NCI-H128 (cell line): Measurements from ENCODE around the gene GNG8.

Experiments
- DNase-seq: peaks from one replicate; lab custom pipeline; 2025; ENCODE audit not compliant: unreplicated experiment; lab: John Stamatoyannopoulos, UW

GNG8 gene

DNA sequence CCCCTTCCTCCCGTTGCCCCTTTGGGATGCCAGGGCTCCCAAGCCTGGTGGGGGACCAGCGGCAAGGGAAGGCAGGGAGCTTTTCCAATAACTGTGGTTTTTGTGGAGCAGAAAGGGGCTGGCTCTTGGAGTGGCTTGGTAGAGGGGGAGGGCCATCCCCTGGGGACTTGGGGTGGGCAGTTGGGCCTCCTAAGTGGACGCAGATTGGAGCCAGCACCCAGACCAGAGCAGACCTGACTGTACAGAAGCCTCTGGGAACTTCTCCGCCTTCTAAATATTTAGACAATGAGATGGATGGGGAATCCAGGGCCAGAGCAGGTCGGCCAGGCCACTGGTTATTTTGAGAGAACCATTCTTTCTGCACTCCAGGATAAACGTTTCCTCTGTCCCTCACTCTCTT is 15.3 kb downstream of the GNG8 start:
- no peak for DNase-seq

DNA sequence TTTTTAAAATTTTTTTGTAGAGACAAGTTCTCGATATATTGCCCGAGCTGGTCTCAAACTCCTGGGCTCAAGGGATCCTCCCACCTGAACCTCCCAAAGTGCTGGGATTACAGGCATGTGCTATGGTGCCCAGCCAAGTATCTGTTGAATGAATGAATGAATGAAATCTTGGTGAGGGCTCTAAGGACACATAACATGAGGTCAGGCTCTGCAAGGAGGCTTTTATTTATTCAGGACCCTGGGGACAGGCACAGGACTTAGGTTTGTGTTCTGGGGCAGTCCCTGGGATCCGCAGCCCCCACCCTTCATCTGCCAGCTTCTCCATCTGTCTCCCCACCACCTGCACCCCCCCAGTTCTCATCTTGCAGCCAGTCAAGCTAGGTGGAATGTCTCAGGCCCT is 15.7 kb downstream of the GNG8 start:
- no peak for DNase-seq

GRCh38 chr19:46618670-46619231 is 17.3 kb downstream of the GNG8 start:
- no peak for DNase-seq

DNA sequence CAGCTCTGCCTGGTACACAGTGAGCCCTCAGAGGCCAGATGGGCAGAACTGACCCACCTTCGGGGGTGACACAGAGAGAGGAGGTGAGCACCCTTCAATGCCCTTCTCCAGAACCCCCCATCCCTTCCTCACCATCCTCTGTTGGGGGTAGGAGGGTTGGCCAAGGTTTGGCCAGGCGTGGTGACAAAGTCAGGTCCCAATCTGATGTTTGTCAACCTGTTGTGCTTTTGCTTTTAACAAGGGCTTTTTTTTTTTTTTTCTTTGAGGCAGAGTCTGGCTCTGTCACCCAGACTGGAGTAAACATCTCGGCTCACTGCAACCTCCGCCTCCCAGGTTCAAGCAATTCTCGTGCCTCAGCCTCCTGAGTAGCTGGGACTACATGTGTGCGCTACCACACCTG is 18.4 kb downstream of the GNG8 start:
- DNase-seq: no peak

DNA sequence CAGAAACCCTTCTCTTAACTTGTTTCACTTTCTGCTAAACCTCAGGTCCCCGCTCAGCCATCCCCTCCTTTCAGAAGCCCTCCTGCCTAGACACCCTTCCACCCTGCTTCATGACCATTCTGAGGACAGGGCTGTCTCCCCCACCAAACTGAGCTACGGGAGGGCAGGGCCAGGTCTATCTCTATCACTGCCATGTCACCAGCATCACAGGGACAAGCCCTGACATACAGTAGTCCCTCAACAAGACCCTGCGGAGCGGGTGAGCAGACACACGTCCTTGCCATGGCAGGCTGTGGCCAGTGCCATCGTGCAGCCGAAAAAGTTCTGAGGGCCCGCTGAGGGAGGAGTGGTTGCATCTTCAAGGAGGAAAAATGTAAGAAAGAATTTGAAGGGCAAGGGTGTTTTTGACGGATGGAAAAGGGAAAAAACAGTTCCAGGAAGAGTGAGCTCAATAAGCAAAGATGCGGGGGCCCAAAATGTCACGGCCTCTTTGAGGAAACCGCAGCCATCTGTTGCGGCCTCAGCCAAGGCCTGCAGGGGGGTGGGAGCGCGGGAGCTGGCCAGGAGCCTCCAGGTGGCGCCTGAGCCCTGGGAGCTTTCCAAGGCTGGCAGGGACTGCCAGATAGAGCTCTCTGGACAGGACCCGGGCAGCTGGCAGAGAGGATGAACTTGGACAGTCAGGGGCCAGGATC is 19.2 kb downstream of the GNG8 start:
- DNase-seq: no peak

DNA sequence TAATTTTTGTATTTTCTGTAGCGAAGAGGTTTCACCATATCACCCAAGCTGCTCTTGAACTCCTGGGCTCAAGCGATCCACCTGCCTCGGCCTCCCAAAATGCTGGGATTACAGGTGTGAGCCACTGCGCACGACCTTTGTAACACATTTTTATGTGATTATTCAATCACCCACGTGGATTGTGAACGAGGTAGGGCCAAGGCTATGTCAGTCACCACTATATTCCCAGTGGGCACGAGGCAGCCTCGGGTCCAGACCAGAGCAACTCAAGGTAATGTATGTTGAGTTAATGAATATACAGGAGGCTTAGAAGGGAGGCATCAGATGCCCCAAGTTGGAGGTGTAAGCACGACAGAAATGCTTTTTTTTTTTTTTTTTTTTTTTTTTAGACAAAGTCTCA is 20.0 kb downstream of the GNG8 start:
- no peak for DNase-seq

DNA sequence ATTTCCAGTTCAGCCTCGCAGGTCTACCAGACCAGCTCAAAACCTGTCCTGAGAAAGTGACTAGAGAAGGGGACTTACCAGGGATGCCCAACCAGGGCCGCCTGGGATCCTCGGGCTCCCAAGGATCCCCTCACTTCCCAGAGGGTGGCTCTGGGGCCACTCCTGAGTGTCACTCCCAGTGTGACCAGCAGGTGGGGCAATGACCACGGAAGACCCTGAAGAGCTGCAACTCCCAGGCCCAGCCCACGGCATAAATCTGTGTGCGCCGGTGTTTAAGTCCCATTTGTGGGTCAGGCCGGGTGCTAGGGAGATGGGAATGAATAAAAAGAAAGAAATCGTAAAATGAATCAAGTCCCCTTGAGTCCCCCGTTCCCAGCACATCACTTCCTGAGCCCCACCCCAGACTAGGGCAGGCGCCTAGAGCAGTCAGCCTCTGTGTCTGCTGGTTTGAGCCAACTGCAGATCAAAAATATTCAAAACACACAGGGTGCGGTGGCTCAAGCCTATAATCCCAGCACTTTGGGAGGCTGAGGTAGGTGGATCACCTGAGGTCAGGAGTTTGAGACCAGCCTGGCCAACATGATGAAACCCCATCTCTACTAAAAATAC is 21.8 kb downstream of the GNG8 start:
- peak; percentile 80 for DNase-seq

DNA sequence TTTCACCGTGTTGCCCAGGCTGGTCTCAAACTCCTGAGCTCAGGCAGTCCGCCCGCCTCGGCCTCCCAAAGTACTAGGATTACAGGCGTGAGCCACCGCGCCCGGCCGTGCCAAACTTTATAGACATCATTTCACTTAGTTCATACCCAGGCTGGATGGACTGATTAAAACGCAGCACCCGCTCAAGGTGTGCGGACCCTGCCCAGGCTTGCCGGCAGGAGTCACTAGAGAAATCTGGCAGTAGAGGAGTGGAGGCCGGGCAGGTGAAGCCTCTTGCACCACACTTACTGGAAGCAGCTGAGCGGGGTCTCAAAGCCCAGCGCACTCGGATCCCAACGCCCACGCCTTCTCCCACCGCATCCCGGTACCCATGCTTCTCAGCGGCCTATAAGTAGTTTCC is 22.5 kb downstream of the GNG8 start:
- DNase-seq: no peak

GRCh38 chr19:46611776-46612175 is 24.2 kb downstream of the GNG8 start:
- no peak for DNase-seq

- DNase-seq: no peak
Measured at GRCh38 chr19:46610851-46611770, 24.9 kb downstream of the GNG8 start.

DNA sequence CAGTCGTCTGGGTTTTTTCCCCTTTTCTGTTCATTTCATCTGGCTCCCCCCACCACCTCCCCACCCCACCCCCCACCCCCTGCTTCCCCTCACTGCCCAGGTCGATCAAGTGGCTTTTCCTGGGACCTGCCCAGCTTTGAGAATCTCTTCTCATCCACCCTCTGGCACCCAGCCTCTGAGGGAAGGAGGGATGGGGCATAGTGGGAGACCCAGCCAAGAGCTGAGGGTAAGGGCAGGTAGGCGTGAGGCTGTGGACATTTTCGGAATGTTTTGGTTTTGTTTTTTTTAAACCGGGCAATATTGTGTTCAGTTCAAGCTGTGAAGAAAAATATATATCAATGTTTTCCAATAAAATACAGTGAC is 25.6 kb downstream of the GNG8 start:
- no peak for DNase-seq

DNA sequence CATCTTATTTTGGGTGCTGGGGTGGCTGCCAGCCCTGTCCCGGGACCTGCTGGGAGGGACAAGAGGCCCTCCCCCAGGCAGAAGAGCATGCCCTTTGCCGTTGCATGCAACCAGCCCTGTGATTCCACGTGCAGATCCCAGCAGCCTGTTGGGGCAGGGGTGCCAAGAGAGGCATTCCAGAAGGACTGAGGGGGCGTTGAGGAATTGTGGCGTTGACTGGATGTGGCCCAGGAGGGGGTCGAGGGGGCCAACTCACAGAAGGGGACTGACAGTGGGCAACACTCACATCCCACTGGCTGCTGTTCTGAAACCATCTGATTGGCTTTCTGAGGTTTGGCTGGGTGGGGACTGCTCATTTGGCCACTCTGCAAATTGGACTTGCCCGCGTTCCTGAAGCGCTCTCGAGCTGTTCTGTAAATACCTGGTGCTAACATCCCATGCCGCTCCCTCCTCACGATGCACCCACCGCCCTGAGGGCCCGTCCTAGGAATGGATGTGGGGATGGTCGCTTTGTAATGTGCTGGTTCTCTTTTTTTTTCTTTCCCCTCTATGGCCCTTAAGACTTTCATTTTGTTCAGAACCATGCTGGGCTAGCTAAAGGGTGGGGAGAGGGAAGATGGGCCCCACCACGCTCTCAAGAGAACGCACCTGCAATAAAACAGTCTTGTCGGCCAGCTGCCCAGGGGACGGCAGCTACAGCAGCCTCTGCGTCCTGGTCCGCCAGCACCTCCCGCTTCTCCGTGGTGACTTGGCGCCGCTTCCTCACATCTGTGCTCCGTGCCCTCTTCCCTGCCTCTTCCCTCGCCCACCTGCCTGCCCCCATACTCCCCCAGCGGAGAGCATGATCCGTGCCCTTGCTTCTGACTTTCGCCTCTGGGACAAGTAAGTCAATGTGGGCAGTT is 26.2 kb downstream of the GNG8 start:
- DNase-seq: no peak

- no peak for DNase-seq
Measured at GRCh38 chr19:46608581-46609345, 27.2 kb downstream of the GNG8 start.

- no peak for DNase-seq
Measured at GRCh38 chr19:46608178-46608577, 27.8 kb downstream of the GNG8 start.

DNA sequence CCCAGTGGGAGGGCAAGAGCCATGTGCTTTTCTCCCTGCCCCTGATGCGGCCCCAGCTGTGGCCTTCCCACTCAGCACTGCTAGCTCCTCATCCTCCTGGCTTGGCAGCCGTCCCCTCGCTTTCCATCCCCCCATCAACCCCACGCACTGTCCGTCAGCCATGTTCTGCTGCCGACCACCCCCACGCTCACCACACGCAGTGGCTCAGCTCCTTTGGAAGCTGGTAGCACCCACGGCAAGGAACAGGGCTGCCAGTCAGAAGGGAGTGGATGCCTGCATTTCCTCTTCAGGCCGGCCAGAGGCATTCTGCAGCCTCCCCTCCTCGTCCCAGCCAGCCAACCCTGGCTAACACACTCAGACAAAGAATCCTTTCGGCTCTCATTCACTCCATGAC is 28.6 kb downstream of the GNG8 start:
- DNase-seq: no peak

DNA sequence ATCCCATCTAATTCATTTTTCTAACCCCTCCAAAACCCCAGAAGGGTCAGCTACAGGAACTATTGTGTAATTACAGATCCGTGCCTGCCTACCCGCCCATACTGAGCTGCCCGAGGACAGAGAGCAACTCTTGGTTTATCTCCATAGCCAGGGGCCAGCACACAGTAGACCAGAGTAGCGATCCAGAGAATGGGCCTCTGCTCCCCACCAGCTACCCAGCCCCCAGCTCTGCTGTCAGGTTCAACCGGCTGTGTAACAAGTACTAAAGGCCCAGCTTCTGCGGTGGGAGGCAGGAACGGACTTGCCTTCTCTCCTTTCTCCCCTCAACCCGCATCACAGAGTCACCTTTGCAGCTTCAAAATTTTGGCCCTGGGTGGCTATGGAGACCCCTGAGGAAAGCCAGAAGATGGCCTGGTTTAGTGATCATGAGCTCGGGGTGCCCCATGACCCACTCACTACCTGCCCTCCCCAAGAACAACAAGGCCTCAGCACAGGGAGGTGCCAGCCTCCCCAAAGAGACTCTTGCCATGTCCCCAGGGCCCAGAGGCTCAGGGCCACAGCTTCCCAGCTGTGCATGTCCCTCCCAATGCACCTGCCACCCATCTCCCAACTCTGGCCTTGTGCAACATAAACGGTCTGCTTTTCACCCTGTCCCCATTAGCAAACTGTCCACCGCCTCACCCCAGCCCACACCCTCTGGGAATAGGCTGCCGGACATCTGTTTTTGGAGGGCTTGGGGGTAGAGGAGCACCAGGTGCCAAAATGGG is 29.1 kb downstream of the GNG8 start:
- DNase-seq: no peak

DNA sequence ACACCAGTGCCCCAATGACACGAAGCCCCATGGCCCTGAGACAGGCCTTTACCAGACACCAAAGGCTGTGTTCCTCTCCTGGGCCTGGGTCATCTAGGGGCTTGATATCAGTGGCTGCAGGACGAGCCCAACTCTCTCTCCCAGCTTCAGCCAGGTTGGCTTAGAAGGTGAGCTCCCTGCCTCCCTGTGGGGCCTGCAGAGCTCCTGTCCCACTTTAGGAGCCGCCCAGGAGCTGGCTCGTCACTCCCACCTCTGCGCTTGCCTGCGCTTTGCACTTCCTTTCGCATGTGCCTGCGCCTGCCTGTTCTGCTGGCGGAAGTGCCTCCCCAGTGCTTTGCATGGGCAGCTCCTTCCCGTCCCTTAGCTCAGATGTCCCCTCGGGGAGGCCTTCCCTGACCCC is 30.0 kb downstream of the GNG8 start:
- no peak for DNase-seq

- no peak for DNase-seq
Measured at GRCh38 chr19:46605356-46605821, 30.6 kb downstream of the GNG8 start.

DNA sequence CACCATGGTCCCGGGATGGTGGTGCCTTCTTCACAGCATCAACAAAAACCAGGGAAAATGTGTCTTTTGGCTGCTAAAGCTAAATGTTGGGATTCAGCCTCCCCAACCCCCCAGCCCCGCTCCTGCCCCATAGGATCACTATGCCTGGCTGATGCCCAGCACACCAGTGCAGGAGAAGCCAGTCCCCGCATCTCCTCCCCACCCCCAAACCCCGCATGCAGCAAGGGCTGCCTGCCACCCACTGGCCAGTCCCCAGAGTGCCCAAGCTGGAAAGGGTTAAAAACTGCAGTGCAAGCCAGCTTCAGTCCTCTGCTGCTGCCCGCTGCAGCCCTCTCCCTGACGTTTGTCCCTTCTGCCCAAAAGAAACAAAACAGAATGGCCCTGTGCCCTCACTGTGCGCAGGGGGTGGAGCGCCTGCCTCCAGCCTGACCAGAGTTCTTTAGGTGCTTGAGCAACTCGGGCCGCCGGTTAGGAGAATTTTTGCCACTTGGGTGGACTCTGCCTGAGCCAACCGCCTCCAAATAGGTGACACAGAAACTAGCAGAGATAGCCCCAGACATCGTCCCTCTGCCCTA is 31.1 kb downstream of the GNG8 start:
- no peak for DNase-seq
